ENCODE results near the gene WDR93. TPM values are rescaled to one million over a fixed set of nuclear protein-coding genes. Genes with fewer than 3 reads are reported as not detected.

The WDR93 gene
- total and polyA plus RNA-seq, 2 of the 4 experiments (the other 2 are of a cell fraction): not detected

GRCh38 chr15:89649716-89650115, 40.9 kb upstream of the WDR93 start:
- Histone ChIP-seq H2BK15ac (ENCODE audit: low read depth, low read length) (no peak overlapping the region), H2BK20ac (ENCODE audit: low read depth, low read length) (no peak overlapping the region), H3K27ac (ENCODE audit: insufficient read depth, low read length) (no peak overlapping the region), H3K9ac (ENCODE audit: low read depth, low read length) (no peak overlapping the region), H4K5ac (ENCODE audit: low read depth, low read length) (no peak overlapping the region), H3K4ac (ENCODE audit: low read depth, low read length) (no peak overlapping the region), H3K36me3 (ENCODE audit: control insufficient read depth, insufficient read depth, low read length) (peaks cover 28% of the 10 kb centered on the region), H3K79me1 (ENCODE audit: low read depth in 1 of 2, low read length in 2 of 2) (peaks cover 16 to 45% of the 10 kb centered on the region in 2 experiments), H4K91ac (ENCODE audit: insufficient read depth, low read depth, low read length) (no peak overlapping the region), H3K18ac (ENCODE audit: low read depth, low read length) (no peak overlapping the region), H2BK5ac (ENCODE audit: low read depth, low read length, poor library complexity, severe bottlenecking) (no peak overlapping the region), H3K14ac (replicated peaks; ENCODE audit: low read depth, low read length) (no peak overlapping the region), H3K4me1 (ENCODE audit: control insufficient read depth, insufficient read depth, low read length) (peaks cover 4% of the 10 kb centered on the region), H3K4me2 (ENCODE audit: low read depth, low read length) (no peak overlapping the region), H4K8ac (ENCODE audit: low read depth in 2 of 2, low read length in 2 of 2) (no peak overlapping the region), H3K56ac (ENCODE audit: extremely low read depth, insufficient read depth, low read length) (no peak overlapping the region), H2AFZ (replicated peaks; ENCODE audit: low read length, poor library complexity) (no peak overlapping the region), H3K23ac (ENCODE audit: low read depth, low read length) (no peak overlapping the region), H4K20me1 (ENCODE audit: insufficient read depth, low read length) (peaks cover 19% of the 10 kb centered on the region), H3K27me3 (ENCODE audit: control insufficient read depth, insufficient read depth, low read length) (no peaks in the 10 kb centered on the region), H3K4me3 (ENCODE audit: insufficient read depth, low read depth, low read length) (no peak overlapping the region), H2BK120ac (ENCODE audit: low read depth, low read length) (no peak overlapping the region), H2AK9ac (replicated peaks; ENCODE audit: low read depth, low read length, poor library complexity) (no peak overlapping the region), H2AK5ac (ENCODE audit: low read depth, low read length) (no peak overlapping the region), H3K9me1 (ENCODE audit: insufficient read depth, low read length) (peaks cover 6% of the 10 kb centered on the region; the same call in 1 of the 2 replicates), H3K9me3 (ENCODE audit: control insufficient read depth, insufficient read depth, low read length) (no peaks in the 10 kb centered on the region)
- CTCF ChIA-PET: no interaction called here
- no peak for TF ChIP-seq CEBPB (IDR thresholded peaks at IDR 0.05; ENCODE audit: low read depth, low read length)
- TF ChIP-seq ELK1 (IDR thresholded peaks at IDR 0.05; ENCODE audit: borderline replicate concordance, low read depth, low read length): no peak
- no peak for TF ChIP-seq POLR2A (IDR thresholded peaks at IDR 0.05; ENCODE audit: low read depth, low read length)
- TF ChIP-seq MAFK (IDR thresholded peaks at IDR 0.05; ENCODE audit: low read depth, low read length): no peak
- TF ChIP-seq CHD1 (IDR thresholded peaks at IDR 0.05; ENCODE audit: low read depth, low read length): no peak
- TF ChIP-seq RFX5 (IDR thresholded peaks at IDR 0.05; ENCODE audit: low read depth, low read length): no peak
- no peak for TF ChIP-seq MAZ (IDR thresholded peaks at IDR 0.05; ENCODE audit: borderline replicate concordance, low read depth, low read length)
- no peak for TF ChIP-seq USF2 (IDR thresholded peaks at IDR 0.05; ENCODE audit: low read depth, low read length)
- no peak for TF ChIP-seq SMC3 (IDR thresholded peaks at IDR 0.05; ENCODE audit: low read depth, low read length)
- no peak for TF ChIP-seq MXI1 (IDR thresholded peaks at IDR 0.05; ENCODE audit: borderline replicate concordance, low read depth, low read length)
- TF ChIP-seq RCOR1 (IDR thresholded peaks at IDR 0.05; ENCODE audit: insufficient replicate concordance, low read length): no peak
- TF ChIP-seq BHLHE40 (IDR thresholded peaks at IDR 0.05; ENCODE audit: low read depth, low read length): no peak
- no peak for TF ChIP-seq NFE2L2 (IDR thresholded peaks at IDR 0.05; ENCODE audit: low read depth, low read length)
- no peak for TF ChIP-seq FOS (IDR thresholded peaks at IDR 0.05; ENCODE audit: low read depth, low read length)
- no peak for TF ChIP-seq RAD21 (IDR thresholded peaks at IDR 0.05; ENCODE audit: low read length)
- TF ChIP-seq CTCF (conservative IDR thresholded peaks at IDR 0.05; ENCODE audit: low read depth, low read length): no peak
- in situ Hi-C loops (cut with MboI; ENCODE audit: low sequenced_read_pairs) (no loop called here), intact Hi-C loops (cut with micrococcal nuclease) (no loop called here), dilution Hi-C loops (cut with HindIII; ENCODE audit: low sequenced_read_pairs, unreplicated experiment) (no loop called here)
- 98% methylated on average over 7 of the region's 15 CpGs; no CpG with 5 or more reads in 1 of the 2 experiments for WGBS, 2 experiments (ENCODE audit: extremely low coverage in 2 of 2, insufficient read length in 1 of 2)
- BruUV-seq (replicated peaks): no TSS peak
- no peak for DNase-seq
- POLR2A ChIA-PET (ENCODE audit: unreplicated experiment): no interaction called here
- ATAC-seq (ENCODE audit: low read depth): no peak

Measured in IMR-90 (cell line).